ACC112 (cell line): ENCODE measurements around the gene HS6ST3.

Experiments
- H2AFZ ChIP-seq: fragments of 200-600 bp; sonication (generic); one replicate; pipeline ENCODE4 v1.6.0; 2017; ENCODE audit warnings: antibody characterized with exemption, low read length; ENCODE audit not compliant: unreplicated experiment
- H3K27ac ChIP-seq: fragments of 200-600 bp; sonication (generic); 2 replicates; pipeline ENCODE4 v1.5.1; 2014; ENCODE audit warnings: low read depth, mild to moderate bottlenecking, antibody characterized with exemption, low read length, moderate library complexity
- H3K27me3 ChIP-seq: fragments of 200-600 bp; sonication (generic); 2 replicates; pipeline ENCODE4 v1.6.1; 2014; ENCODE audit warnings: mild to moderate bottlenecking, antibody characterized with exemption, low read length, moderate library complexity, mixed read lengths; ENCODE audit not compliant: insufficient read depth
- H3K36me3 ChIP-seq: fragments of 200-600 bp; sonication (generic); 2 replicates; pipeline ENCODE4 v1.6.1; 2016; ENCODE audit warnings: mild to moderate bottlenecking, antibody characterized with exemption, low read length, moderate library complexity, mixed read lengths; ENCODE audit not compliant: insufficient read depth
- H3K4me1 ChIP-seq: fragments of 200-600 bp; sonication (generic); one replicate; pipeline ENCODE4 v1.6.1; 2016; ENCODE audit warnings: low read length, mixed read lengths; ENCODE audit not compliant: insufficient read depth, unreplicated experiment, control insufficient read depth
- H3K4me3 ChIP-seq: fragments of 200-600 bp; sonication (generic); 2 replicates; pipeline ENCODE4 v1.5.1; 2014; ENCODE audit warnings: mild to moderate bottlenecking, low read depth, low read length
- H3K79me2 ChIP-seq: fragments of 200-600 bp; sonication (generic); one replicate; pipeline ENCODE4 v1.6.0; 2016; ENCODE audit warnings: low read length; ENCODE audit not compliant: control insufficient read depth, unreplicated experiment, insufficient read depth

HS6ST3 gene

DNA sequence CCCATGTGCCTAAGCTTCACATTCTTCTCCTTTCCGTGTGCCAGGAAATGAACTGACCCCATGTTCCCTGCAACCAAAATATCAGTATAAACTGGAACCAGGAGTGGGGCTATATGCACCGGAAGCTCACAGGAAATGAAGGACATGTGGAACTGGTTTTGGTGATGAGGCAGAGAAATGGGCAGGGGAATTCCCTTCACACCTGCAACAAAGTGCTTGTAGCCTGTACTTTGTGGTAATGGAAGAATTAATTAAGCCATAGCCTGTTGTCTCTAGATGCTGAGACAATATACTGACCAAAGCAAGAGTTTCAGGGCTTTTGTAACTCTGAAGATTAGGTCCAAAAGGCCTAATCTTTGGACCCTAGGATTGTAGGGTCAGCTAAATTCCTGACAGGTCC is 21.2 kb upstream of the HS6ST3 start:
- H3K4me3 ChIP-seq: no peak overlapping the region
- H3K27ac ChIP-seq: no peak overlapping the region
- no peak overlapping the region for H2AFZ ChIP-seq
- H3K27me3 ChIP-seq: peaks cover 64% of the 10 kb centered on the region
- no peaks in the 10 kb centered on the region for H3K4me1 ChIP-seq
- H3K36me3 ChIP-seq: no peaks in the 10 kb centered on the region
- H3K79me2 ChIP-seq: no peaks in the 10 kb centered on the region

DNA sequence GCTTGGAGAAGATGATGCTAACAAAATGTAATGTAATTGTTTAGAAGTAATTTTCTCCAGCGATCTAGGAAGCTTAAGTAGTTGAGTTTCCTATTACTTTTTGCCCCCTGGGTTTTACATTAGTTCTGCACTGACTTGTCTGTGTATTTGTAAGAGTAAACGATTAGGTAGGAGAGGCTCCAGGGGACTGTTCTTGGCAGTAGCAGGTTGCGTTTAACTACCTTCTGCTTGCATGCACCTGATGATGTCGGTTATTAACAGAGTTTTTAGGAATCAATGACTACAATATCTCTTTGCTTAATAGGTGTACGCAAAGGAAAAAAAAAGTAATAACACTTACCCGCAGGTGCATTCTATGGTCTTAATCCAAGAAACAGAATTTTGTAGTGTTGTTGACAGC is 18.4 kb upstream of the HS6ST3 start:
- H2AFZ ChIP-seq: no peak overlapping the region
- peaks cover 42% of the 10 kb centered on the region for H3K27me3 ChIP-seq
- H3K27ac ChIP-seq: no peak overlapping the region
- no peaks in the 10 kb centered on the region for H3K36me3 ChIP-seq
- no peaks in the 10 kb centered on the region for H3K4me1 ChIP-seq
- no peak overlapping the region for H3K4me3 ChIP-seq
- H3K79me2 ChIP-seq: no peaks in the 10 kb centered on the region

DNA sequence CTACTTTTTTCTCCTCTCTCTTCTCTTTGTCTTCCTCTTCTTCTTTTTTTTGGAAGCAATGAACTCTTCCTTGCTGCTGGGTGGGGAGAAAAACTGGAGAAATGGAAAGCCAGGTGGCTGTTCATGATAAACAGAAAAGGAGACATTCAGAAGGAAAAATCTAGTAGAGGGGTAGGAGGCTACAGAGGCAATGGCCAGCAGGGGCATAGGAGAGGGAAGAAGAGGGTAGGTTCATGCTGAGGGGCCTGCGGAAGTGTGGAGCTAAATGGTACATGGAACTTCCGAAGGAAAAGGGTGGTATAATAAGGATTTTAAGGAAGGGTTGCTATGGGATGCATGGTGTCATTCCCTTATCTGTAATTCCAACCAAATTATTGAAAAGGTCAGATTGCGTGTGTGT is 17.5 kb upstream of the HS6ST3 start:
- no peaks in the 10 kb centered on the region for H3K4me1 ChIP-seq
- H3K79me2 ChIP-seq: no peaks in the 10 kb centered on the region

DNA sequence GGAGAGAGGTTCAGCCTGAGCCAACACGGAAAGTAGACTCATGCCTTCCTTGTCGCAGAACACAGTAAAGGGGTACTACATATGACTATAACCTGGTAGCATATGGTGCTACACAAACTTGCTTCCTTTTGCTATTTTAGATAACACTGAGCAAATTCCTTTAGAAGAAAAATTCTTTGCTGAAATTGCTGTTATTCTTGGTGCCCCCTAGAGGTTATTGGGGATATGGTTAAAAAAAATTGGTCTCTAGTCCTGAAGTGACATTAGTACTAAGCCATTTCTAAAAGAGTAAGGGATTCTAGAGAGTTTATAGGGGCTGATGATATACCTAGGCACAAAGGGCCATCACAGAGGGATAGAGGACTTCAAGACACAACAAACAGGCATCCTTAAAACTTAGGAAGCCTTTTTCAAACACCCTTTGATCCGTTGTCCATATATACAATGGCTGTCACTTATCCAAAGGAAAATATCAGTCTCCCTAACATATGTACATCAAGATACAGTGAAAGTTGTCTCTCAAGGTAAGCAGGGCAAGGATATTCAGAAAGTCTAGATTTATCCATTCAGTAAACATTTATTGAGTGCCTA is 13.9 kb upstream of the HS6ST3 start:
- Histone ChIP-seq H2AFZ (no peak overlapping the region), H3K4me3 (no peak overlapping the region), H3K27me3 (peaks cover 36% of the 10 kb centered on the region), H3K4me1 (no peaks in the 10 kb centered on the region), H3K79me2 (no peaks in the 10 kb centered on the region), H3K36me3 (no peaks in the 10 kb centered on the region), H3K27ac (no peak overlapping the region)

More for the DNA sequence above, 17.5 kb upstream of the HS6ST3 start:
- Histone ChIP-seq H3K4me3 (no peak overlapping the region), H3K36me3 (no peaks in the 10 kb centered on the region), H3K27me3 (peaks cover 42% of the 10 kb centered on the region), H3K27ac (no peak overlapping the region), H2AFZ (no peak overlapping the region)

DNA sequence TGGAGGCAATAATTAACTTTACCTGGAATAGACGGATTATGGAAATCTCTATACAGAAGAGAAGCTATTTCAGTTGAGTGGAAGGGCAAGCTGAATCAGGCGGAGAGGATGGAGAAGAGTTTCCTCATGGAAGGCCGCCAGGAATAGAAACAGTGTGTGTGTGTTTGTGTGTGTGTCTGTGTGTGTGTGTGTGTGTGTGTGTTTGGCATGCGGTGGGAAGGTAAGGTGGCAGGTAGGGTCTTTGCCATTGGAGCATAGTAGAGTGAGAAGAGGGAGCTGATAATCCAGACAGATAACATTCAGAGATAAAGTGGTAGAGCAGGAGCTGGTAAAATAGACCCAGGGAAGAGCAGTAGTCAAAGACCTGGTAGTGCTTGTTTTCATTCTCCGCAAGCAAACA is 9.2 kb upstream of the HS6ST3 start:
- Histone ChIP-seq H3K4me3 (no peak overlapping the region), H3K4me1 (no peaks in the 10 kb centered on the region), H3K27me3 (0 out of 2 replicates have a peak, but pooled peaks cover 10% of the 10 kb centered on the region), H2AFZ (no peak overlapping the region), H3K36me3 (no peaks in the 10 kb centered on the region), H3K79me2 (no peaks in the 10 kb centered on the region), H3K27ac (no peak overlapping the region)

DNA sequence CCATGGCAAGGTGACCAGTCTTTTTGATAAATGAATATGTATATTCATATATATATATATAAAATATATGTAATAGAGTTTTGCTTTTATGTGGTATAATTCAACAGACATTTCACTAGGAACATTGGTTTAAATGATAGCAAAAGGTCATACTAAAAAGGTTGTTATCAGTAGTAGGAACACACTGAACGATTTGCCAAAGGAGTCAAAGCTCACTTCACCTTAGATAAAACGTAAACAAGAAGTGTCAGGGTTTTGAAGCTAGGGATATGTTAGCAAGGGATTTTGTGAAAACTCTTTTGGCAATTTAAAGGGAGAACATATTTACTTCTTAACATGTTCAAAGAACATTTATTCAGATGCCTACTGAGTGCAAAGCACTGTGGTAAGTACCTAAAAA is 8.0 kb upstream of the HS6ST3 start:
- peaks cover 13% of the 10 kb centered on the region for H3K27me3 ChIP-seq
- H3K79me2 ChIP-seq: no peaks in the 10 kb centered on the region
- H3K27ac ChIP-seq: no peak overlapping the region
- H2AFZ ChIP-seq: no peak overlapping the region
- no peaks in the 10 kb centered on the region for H3K36me3 ChIP-seq
- no peak overlapping the region for H3K4me3 ChIP-seq
- no peaks in the 10 kb centered on the region for H3K4me1 ChIP-seq

DNA sequence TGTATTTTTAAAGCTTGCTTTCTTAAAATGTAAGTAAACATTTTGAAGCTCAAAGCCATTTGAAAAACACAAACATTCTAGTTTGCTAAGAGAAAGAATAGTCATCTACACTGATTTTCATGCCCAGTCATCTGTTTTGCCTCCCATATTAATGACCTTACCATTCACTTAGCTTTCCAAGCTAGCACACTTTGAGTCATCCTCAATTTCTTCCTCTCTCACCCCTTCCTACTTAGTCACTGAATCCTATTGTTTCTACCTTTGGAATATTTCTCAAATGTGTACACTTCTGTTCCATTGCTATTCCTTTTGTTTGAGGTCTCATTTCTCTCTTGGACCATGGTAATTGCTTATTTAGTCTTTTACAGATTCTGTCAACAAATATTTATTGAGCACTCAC is 7.3 kb upstream of the HS6ST3 start:
- Histone ChIP-seq H3K27me3 (peaks cover 20% of the 10 kb centered on the region), H3K79me2 (no peaks in the 10 kb centered on the region), H2AFZ (no peak overlapping the region), H3K36me3 (no peaks in the 10 kb centered on the region), H3K27ac (no peak overlapping the region), H3K4me1 (no peaks in the 10 kb centered on the region), H3K4me3 (no peak overlapping the region)

DNA sequence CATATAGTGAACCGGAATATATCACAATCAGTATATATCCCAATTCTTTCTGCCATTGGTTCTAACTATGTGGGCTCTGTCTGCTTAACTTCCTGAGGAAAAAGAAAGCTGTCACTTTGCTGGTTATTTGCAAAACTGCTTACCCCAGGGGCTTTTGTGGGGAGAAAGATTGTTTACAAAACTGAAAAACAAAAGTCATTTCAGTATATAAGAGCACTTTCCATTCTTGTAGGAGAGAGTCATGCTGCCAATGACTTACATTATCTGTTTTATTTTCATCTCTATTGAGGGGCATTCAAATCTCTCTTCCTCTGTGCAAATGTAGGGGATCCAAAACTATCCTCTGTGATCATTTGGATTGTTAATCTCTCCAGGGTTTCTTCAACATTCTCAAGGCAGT is 3.2 kb upstream of the HS6ST3 start:
- Histone ChIP-seq H3K4me3 (no peak overlapping the region), H3K27me3 (peaks cover 46% of the 10 kb centered on the region), H3K4me1 (no peaks in the 10 kb centered on the region), H2AFZ (no peak overlapping the region), H3K79me2 (no peaks in the 10 kb centered on the region), H3K27ac (no peak overlapping the region), H3K36me3 (no peaks in the 10 kb centered on the region)

DNA sequence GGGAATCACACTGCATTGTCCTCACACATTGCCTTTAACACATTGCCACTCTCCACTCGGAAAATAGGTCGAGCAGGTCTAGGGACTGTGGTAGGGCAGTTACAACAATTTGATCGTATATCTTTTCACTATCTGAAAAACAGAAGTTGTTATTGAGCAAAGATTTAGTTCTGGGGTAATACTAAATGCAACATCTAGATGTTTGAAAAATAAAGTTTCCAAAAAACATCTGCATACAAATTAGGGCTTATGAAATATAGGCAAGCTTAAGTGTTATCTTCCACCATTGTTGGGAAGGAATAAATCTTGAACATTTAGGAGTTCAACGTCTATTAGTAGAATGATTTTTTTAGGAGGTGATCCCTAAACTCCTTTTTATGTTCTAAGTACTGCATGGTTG is 768 bp upstream of the HS6ST3 start:
- H3K27ac ChIP-seq: no peak overlapping the region
- no peaks in the 10 kb centered on the region for H3K36me3 ChIP-seq
- no peaks in the 10 kb centered on the region for H3K4me1 ChIP-seq
- no peak overlapping the region for H2AFZ ChIP-seq
- H3K79me2 ChIP-seq: no peaks in the 10 kb centered on the region
- H3K4me3 ChIP-seq: peak overlapping the region; percentile 70
- peaks cover 62% of the 10 kb centered on the region for H3K27me3 ChIP-seq

DNA sequence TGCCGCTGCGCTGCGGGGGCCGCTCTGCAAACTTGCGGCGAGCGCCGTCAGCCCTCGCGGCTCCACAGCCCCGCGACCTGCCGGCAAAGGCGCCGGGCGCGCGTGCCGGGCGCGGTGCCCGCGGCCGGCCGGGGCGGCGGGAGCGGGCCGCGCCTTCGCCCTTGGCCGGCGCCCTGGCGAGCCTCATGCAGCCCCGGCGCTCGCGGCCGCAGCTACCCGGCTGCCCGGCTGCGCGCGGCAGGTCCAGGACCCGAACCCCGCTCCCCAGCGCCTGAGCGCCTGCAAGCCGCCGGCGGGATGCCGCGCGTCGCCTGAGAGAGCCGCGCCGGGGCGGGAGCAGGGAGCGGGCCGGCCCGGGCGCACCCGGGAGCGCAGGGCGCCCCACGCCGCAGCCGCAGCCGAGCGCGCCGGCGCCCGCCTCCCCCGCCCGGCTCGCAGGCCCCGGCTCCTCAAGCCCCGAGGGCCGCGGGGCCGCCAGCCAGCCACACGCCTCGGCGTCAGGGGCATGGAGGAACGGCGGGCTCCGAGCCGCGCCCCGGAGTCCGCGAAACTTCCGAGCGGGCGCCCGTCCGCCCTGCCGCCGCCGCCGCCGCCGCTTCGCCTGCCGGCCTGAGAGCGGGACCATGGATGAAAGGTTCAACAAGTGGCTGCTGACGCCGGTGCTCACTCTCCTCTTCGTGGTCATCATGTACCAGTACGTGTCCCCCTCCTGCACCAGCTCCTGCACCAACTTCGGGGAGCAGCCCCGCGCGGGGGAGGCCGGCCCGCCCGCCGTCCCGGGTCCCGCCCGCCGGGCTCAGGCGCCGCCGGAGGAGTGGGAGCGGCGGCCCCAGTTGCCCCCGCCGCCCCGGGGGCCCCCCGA is 564 bp downstream of the HS6ST3 start:
- Histone ChIP-seq H3K27me3 (peaks cover 75% of the 10 kb centered on the region), H3K36me3 (no peaks in the 10 kb centered on the region), H3K27ac (no peak overlapping the region), H3K4me1 (no peaks in the 10 kb centered on the region), H2AFZ (peak overlapping the region; percentile 84), H3K79me2 (no peaks in the 10 kb centered on the region), H3K4me3 (peak overlapping the region; percentile 70)
